CD4-positive, alpha-beta T cell treated with Interleukin-15 for 4 hours (primary cell): ENCODE measurements around the gene IL20RB.
A peak's percentile ranks its signal among the peaks of the same experiment; 100 is the strongest.
"Not testable (repeated sequence)": the region's sequence is repeated elsewhere in the genome, so short reads cannot be mapped to it uniquely, and the experiment has no call there.

ENCODE experiments used
- DNase-seq: peaks from one replicate; pipeline ENCODE4 v3.0.0-alpha.2; 2020; ENCODE audit warnings: low spot score

Gene IL20RB

GRCh38 chr3:136987398-136987980 is 29.7 kb downstream of the IL20RB start:
- not testable (repeated sequence) for DNase-seq

- no peak for DNase-seq
Measured at GRCh38 chr3:136988651-136989050, 30.9 kb downstream of the IL20RB start.

DNA sequence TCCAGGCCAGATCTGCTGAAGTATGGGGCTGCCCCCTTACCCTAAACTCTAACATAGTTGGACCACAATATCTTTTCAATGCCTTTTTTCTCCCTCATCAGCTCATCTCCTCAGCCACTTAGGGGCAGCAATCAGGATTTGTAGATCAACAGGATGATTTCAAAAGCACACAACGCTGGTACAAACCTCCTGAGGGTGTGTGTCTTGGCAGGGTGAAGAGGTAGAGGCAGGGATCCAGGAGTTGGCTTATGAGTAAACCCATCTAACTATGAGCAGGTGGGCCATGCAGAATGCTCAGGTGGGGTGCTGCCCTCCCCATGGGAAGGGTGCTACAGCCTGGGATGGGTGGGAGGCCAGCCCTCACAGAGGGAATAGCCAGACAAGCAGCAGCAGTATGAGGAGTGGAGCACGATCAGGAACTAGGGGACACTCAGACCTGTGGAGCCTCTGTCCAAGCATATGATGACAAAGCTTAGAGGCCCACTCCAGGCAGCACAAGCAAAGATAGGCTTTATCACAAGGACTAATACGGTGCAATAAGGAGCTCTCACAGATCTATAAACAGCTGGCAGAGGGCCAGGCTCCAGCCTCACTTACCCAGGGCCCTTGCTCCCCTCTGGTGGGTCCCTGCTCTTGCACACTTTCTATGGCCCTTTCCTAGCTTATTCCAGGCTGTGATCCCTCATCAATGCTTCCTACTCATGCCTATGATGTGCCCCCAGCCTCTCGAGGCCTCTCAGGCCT is 32.2 kb downstream of the IL20RB start:
- DNase-seq, result no peak

GRCh38 chr3:136990826-136991225 is 33.0 kb downstream of the IL20RB start:
- DNase-seq, result no peak

GRCh38 chr3:136992115-136992514 is 34.3 kb downstream of the IL20RB start:
- no peak for DNase-seq

DNA sequence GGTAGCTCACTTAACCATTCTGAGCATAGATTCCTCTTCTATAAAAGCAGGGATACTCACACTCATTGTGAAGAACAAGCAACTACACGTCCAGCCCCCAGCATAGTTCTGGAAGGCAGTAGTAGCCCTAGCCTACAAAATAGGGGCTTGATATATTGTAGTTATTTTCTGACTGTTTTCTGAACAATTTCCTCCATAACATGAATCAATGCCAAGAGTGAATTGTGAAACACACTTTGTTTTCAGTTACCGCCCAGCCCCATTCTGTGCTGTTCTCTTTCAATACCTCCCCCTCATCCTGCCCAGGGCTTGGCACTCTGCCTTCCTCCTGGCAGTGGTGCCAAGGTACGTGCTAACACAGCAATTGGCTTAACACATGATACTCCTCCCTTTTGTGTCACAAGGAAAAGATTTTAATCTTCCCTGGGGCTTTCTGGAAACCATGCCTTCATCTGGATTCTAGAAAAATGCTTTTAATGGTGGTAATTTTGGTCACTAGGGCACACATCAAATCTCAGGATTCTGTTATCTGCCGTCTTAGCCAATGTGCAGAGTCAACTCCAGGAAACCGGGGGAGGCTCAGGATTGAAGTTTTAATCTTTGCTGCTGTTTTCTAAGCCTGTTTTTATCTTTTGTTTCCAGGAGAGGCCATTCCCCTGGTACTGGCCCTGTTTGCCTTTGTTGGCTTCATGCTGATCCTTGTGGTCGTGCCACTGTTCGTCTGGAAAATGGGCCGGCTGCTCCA is 37.2 kb downstream of the IL20RB start:
- DNase-seq, result no peak

- DNase-seq, result no peak
Measured at GRCh38 chr3:136995652-136996051, 37.9 kb downstream of the IL20RB start.

DNA sequence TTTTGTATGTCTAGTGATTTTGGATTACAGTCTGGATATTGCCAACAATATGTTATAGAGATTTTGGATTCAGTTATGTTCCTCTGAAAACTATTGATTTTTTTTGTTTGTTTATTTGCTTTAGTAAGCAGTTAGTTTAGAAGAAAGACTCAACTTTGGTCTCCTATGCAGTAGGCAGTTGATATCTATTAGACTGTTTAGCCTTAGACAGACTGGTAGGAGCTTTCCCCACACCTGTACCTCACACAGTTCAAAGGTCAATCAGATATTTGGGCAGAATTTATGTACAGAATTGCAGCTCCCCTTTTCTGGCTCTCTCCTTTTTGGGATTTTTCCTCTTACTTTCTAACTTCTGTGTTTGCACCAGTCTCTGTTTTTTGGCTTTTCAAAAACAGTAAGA is 42.3 kb downstream of the IL20RB start:
- DNase-seq, result no peak

DNA sequence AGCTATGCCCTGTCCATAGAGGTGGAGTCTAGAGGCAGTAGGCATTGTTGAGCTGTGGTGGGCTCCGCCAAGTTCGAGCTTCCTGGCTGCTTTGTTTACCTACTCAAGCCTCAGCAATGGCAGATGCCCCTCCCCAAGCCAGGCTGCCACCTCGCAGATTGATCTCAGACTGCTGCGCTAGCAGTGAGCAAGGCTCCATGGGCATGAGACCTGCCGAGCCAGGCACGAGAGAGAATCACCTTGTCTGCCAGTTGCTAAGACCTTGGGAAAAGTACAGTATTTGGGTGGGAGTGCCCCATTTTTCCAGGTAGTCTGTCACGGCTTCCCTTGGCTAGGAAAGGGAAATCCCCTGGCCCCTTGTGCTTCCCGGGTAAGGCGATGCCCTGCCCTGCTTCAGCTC is 49.6 kb downstream of the IL20RB start:
- not testable (repeated sequence) for DNase-seq

- DNase-seq, result no peak
Measured at GRCh38 chr3:137008131-137008530, 50.3 kb downstream of the IL20RB start.

GRCh38 chr3:137008976-137009375 is 51.2 kb downstream of the IL20RB start:
- no peak for DNase-seq

- DNase-seq, result no peak
Measured at GRCh38 chr3:137010137-137010536, 52.4 kb downstream of the IL20RB start.

- DNase-seq, result no peak
Measured at GRCh38 chr3:137011153-137011552, 53.4 kb downstream of the IL20RB start.

DNA sequence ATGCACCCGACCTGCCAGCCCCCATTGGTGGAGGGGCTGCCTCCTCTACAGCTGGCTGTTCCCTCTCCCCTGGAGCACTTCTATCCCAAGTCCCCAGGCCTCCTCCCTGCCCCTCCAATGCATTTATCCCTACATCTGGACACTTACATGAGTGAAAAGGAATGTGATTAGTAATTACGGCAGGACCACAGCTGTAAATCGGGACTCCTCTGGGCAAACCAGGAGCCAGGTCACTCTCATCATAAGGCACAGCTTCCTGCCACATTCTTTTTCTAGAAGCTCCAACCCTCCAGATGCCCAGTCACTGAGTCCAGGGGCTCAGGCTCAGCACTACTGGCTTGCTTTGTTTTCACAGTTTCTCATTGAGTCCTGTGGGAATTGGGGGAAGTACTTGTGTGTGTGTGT is 54.3 kb downstream of the IL20RB start:
- no peak for DNase-seq

GRCh38 chr3:137013951-137014688 is 56.3 kb downstream of the IL20RB start:
- peak; percentile 86 for DNase-seq

GRCh38 chr3:137017316-137017715 is 59.5 kb downstream of the IL20RB start:
- DNase-seq, result not testable (repeated sequence)

DNA sequence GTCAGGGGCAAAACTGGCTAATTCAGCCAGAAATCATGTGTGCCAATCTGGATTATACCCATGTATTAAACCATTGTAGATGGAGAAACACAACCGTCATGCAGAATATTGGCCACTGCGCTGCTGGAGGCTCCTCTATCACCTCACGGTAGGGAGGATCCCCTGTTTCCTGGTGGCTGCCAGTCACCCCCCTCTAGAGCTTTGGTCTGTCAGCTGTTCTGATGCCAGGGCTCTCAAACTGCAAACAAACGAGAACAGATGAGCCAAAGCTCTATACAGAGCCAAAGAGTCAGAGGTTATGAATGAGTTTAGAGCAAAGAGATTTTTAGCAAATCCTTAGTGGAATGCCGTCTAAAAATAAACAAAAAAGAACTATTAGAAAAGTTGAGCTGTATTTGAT is 62.5 kb downstream of the IL20RB start:
- no peak for DNase-seq

- DNase-seq, result no peak
Measured at GRCh38 chr3:137020888-137021287, 63.1 kb downstream of the IL20RB start.

GRCh38 chr3:137024348-137024747 is 66.6 kb downstream of the IL20RB start:
- no peak for DNase-seq

DNA sequence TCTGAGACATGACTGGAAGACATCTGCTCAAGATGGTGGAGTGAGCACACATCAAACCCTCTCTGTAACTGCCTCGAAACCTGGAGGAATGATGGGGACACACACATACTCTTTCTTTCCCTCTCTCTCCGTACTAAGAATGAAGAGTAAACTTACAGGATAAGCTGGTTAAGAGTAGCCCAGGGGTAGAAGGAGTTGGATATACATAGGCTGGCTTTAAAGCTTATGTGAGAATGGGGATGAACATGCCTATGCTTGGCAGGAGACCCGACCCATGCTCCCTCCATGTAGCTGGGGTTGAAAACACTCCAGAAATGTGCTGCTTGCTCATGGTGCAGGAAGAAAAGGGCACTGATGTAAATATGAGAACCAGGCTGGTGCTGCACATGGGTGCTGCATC is 68.9 kb downstream of the IL20RB start:
- DNase-seq, result no peak

GRCh38 chr3:137032465-137033120 is 74.8 kb downstream of the IL20RB start:
- peak; percentile 71 for DNase-seq

- DNase-seq, result no peak
Measured at GRCh38 chr3:137035631-137036030, 77.8 kb downstream of the IL20RB start.
